ENCODE results near the gene ZBTB7C. TPM values are rescaled to one million over a fixed set of nuclear protein-coding genes. Genes with fewer than 3 reads are reported as not detected.

The ZBTB7C gene
- total RNA-seq, 1 donor from 2014 or later, result 1.4 TPM

- no peak for DNase-seq (ENCODE audit: low spot score)
- H3K4me3 Mint-ChIP-seq (ENCODE audit: unreplicated experiment), result no peak overlapping the region
- peaks cover 1% of the 10 kb centered on the region for H3K36me3 Mint-ChIP-seq (ENCODE audit: low read depth)
- no peak for TF ChIP-seq CTCF (IDR thresholded peaks at IDR 0.05)
- no peak overlapping the region for H3K27ac Mint-ChIP-seq (ENCODE audit: unreplicated experiment)
- peaks cover 4% of the 10 kb centered on the region for H3K27me3 Mint-ChIP-seq (ENCODE audit: low read depth)
- peaks cover 9% of the 10 kb centered on the region for H3K4me1 Mint-ChIP-seq (ENCODE audit: low read depth)
- no peaks in the 10 kb centered on the region for H3K9me3 Mint-ChIP-seq (ENCODE audit: low read depth)
These were observed 106.4 kb downstream of the ZBTB7C start for GRCh38 chr18:48302736-48303135.

GRCh38 chr18:48300463-48300961 lies 108.7 kb downstream of the ZBTB7C start:
- H3K27ac Mint-ChIP-seq (ENCODE audit: unreplicated experiment), result no peak overlapping the region
- no peak for TF ChIP-seq CTCF (IDR thresholded peaks at IDR 0.05)
- H3K9me3 Mint-ChIP-seq (ENCODE audit: low read depth), result no peaks in the 10 kb centered on the region
- peaks cover 9% of the 10 kb centered on the region for H3K4me1 Mint-ChIP-seq (ENCODE audit: low read depth)
- H3K36me3 Mint-ChIP-seq (ENCODE audit: low read depth), result peaks cover 1% of the 10 kb centered on the region
- H3K27me3 Mint-ChIP-seq (ENCODE audit: low read depth), result peaks cover 2% of the 10 kb centered on the region
- DNase-seq (ENCODE audit: low spot score), result no peak
- H3K4me3 Mint-ChIP-seq (ENCODE audit: unreplicated experiment), result no peak overlapping the region

GRCh38 chr18:48297139-48297538 lies 112.0 kb downstream of the ZBTB7C start:
- Mint-ChIP-seq H3K36me3 (ENCODE audit: low read depth) (no peaks in the 10 kb centered on the region), H3K4me3 (ENCODE audit: unreplicated experiment) (no peak overlapping the region), H3K27me3 (ENCODE audit: low read depth) (peaks cover 2% of the 10 kb centered on the region), H3K27ac (ENCODE audit: unreplicated experiment) (no peak overlapping the region), H3K9me3 (ENCODE audit: low read depth) (no peaks in the 10 kb centered on the region), H3K4me1 (ENCODE audit: low read depth) (peaks cover 15% of the 10 kb centered on the region)
- DNase-seq (ENCODE audit: low spot score), result no peak
- TF ChIP-seq CTCF (IDR thresholded peaks at IDR 0.05), result no peak

- Mint-ChIP-seq H3K9me3 (ENCODE audit: low read depth) (no peaks in the 10 kb centered on the region), H3K4me3 (ENCODE audit: unreplicated experiment) (no peak overlapping the region), H3K36me3 (ENCODE audit: low read depth) (no peaks in the 10 kb centered on the region), H3K27me3 (ENCODE audit: low read depth) (peaks cover 2% of the 10 kb centered on the region), H3K27ac (ENCODE audit: unreplicated experiment) (no peak overlapping the region), H3K4me1 (ENCODE audit: low read depth) (peaks cover 15% of the 10 kb centered on the region)
- no peak for TF ChIP-seq CTCF (IDR thresholded peaks at IDR 0.05)
- DNase-seq (ENCODE audit: low spot score), result no peak
These were observed 112.6 kb downstream of the ZBTB7C start for GRCh38 chr18:48296581-48296980.

GRCh38 chr18:48295586-48296311 lies 113.4 kb downstream of the ZBTB7C start:
- peaks cover 14% of the 10 kb centered on the region for H3K4me1 Mint-ChIP-seq (ENCODE audit: low read depth)
- H3K9me3 Mint-ChIP-seq (ENCODE audit: low read depth), result no peaks in the 10 kb centered on the region
- H3K4me3 Mint-ChIP-seq (ENCODE audit: unreplicated experiment), result no peak overlapping the region
- DNase-seq (ENCODE audit: low spot score), result no peak
- H3K27me3 Mint-ChIP-seq (ENCODE audit: low read depth), result peaks cover 2% of the 10 kb centered on the region
- TF ChIP-seq CTCF (IDR thresholded peaks at IDR 0.05), result peak; percentile 63
- no peaks in the 10 kb centered on the region for H3K36me3 Mint-ChIP-seq (ENCODE audit: low read depth)
- H3K27ac Mint-ChIP-seq (ENCODE audit: unreplicated experiment), result no peak overlapping the region

Data from chondrocyte (in vitro differentiated cells).